Loucy (cell line): ENCODE data around the gene DDX24.

Experiments used
- H2AFZ ChIP-seq: fragments of 200-600 bp; sonication (generic); 2 replicates; pipeline ENCODE4 v1.6.0; 2016; ENCODE audit warnings: antibody characterized with exemption, mild to moderate bottlenecking, low read length, moderate library complexity
- H3F3A ChIP-seq: fragments of 200-600 bp; 2 replicates; pipeline ENCODE4 v1.6.0; 2016; ENCODE audit warnings: antibody characterized with exemption, low read depth, mild to moderate bottlenecking
- H3K27me3 ChIP-seq: fragments of 200-600 bp; sonication (generic); 2 replicates; pipeline ENCODE4 v1.6.1; 2014; ENCODE audit warnings: low read length, mild to moderate bottlenecking; ENCODE audit not compliant: insufficient read depth, poor library complexity, severe bottlenecking
- H3K36me3 ChIP-seq: fragments of 200-600 bp; sonication (generic); 2 replicates; pipeline ENCODE4 v1.6.1; 2016; ENCODE audit warnings: low read length; ENCODE audit not compliant: insufficient read depth
- H3K4me1 ChIP-seq: fragments of 200-600 bp; sonication (generic); 2 replicates; pipeline ENCODE4 v1.5.1; 2014; ENCODE audit warnings: low read length, mild to moderate bottlenecking; ENCODE audit not compliant: insufficient read depth, poor library complexity, severe bottlenecking
- H3K4me2 ChIP-seq: fragments of 200-600 bp; sonication (generic); 2 replicates; pipeline ENCODE4 v1.6.0; 2014; ENCODE audit warnings: antibody characterized with exemption, low read length, low read depth, mild to moderate bottlenecking; ENCODE audit not compliant: poor library complexity, severe bottlenecking
- H3K4me3 ChIP-seq: fragments of 200-600 bp; sonication (generic); 2 replicates; pipeline ENCODE4 v1.5.1; 2014; ENCODE audit warnings: low read length, mild to moderate bottlenecking, mixed read lengths; ENCODE audit not compliant: poor library complexity, severe bottlenecking
- H3K79me2 ChIP-seq: fragments of 200-600 bp; sonication (generic); 2 replicates; pipeline ENCODE4 v1.6.1; 2014; ENCODE audit warnings: low read length; ENCODE audit not compliant: insufficient read depth
- H3K9ac ChIP-seq: fragments of 200-600 bp; sonication (generic); 2 replicates; pipeline ENCODE4 v1.6.0; 2014; ENCODE audit warnings: mild to moderate bottlenecking, low read depth, low read length, moderate library complexity; ENCODE audit not compliant: poor library complexity, severe bottlenecking
- H3K9me2 ChIP-seq: fragments of 200-600 bp; sonication (generic); replicated peaks from 2 replicates; pipeline ENCODE4 v1.6.1; 2016; ENCODE audit warnings: low read depth, low read length, mixed read lengths
- H3K9me3 ChIP-seq: fragments of 200-600 bp; sonication (generic); 2 replicates; pipeline ENCODE4 v1.6.1; 2014; ENCODE audit warnings: mild to moderate bottlenecking, antibody characterized with exemption, low read length, low read depth; ENCODE audit not compliant: insufficient read depth
- H4K20me1 ChIP-seq: fragments of 200-600 bp; sonication (generic); 2 replicates; pipeline ENCODE4 v1.6.0; 2014; ENCODE audit warnings: antibody characterized with exemption, low read length, mild to moderate bottlenecking; ENCODE audit not compliant: insufficient read depth, poor library complexity, severe bottlenecking
- CTCF ChIP-seq: fragments of 200-600 bp; sonication (generic); conservative IDR thresholded peaks from 2 replicates; pipeline ENCODE4 v1.5.1; 2014; ENCODE audit warnings: mild to moderate bottlenecking, antibody characterized with exemption, low read length
- EZH2phosphoT487 ChIP-seq: fragments of 200-600 bp; IDR thresholded peaks from 2 replicates; pipeline ENCODE4 v1.6.1; 2018; ENCODE audit warnings: antibody characterized with exemption, mild to moderate bottlenecking, moderate library complexity, borderline replicate concordance

The DDX24 gene

GRCh38 chr14:94026889-94027469, 54.0 kb downstream of the DDX24 start:
- Histone ChIP-seq H3K36me3 (no peaks in the 10 kb centered on the region), H3K4me1 (no peaks in the 10 kb centered on the region), H3K9me2 (no peaks in the 10 kb centered on the region), H3K4me3 (no peak overlapping the region), H4K20me1 (no peaks in the 10 kb centered on the region), H3F3A (no peaks in the 10 kb centered on the region), H3K9me3 (no peaks in the 10 kb centered on the region), H2AFZ (no peak overlapping the region), H3K27me3 (no peaks in the 10 kb centered on the region), H3K79me2 (no peaks in the 10 kb centered on the region), H3K9ac (no peak overlapping the region), H3K4me2 (peak overlapping the region; percentile 32)
- TF ChIP-seq EZH2phosphoT487 (no peak), CTCF (no peak)

- peak within 1 kb of the TSS; percentile 70 for H2AFZ ChIP-seq
- no peaks in the 10 kb centered on the region for H3K4me1 ChIP-seq
- no peak for TF ChIP-seq EZH2phosphoT487
- no peak for TF ChIP-seq CTCF
- no peaks in the 10 kb centered on the region for H3K9me3 ChIP-seq
- no peaks in the 10 kb centered on the region for H3K79me2 ChIP-seq
- peak within 1 kb of the TSS; percentile 54 for H3K4me3 ChIP-seq
- H3K27me3 ChIP-seq = no peaks in the 10 kb centered on the region
- no peaks in the 10 kb centered on the region for H3K36me3 ChIP-seq
- peak within 1 kb of the TSS; percentile 32 for H3K4me2 ChIP-seq
- no peaks in the 10 kb centered on the region for H4K20me1 ChIP-seq
- no peak within 1 kb of the TSS for H3K9ac ChIP-seq
- H3K9me2 ChIP-seq = no peaks in the 10 kb centered on the region
- H3F3A ChIP-seq = no peaks in the 10 kb centered on the region
Measured at GRCh38 chr14:94026173-94026888, 54.7 kb downstream of the DDX24 start, which contains the start of gene OTUB2. OTUB2 (plus strand) TSS chr14:94026340; CDS start chr14:94026538, 198 bp downstream.

- no peaks in the 10 kb centered on the region for H3K27me3 ChIP-seq
- no peaks in the 10 kb centered on the region for H3K4me1 ChIP-seq
- no peak overlapping the region for H3K9ac ChIP-seq
- H3K79me2 ChIP-seq = no peaks in the 10 kb centered on the region
- no peaks in the 10 kb centered on the region for H3K9me2 ChIP-seq
- peak overlapping the region; percentile 27 for H3K4me2 ChIP-seq
- peak overlapping the region; percentile 54 for H3K4me3 ChIP-seq
- H3K36me3 ChIP-seq = no peaks in the 10 kb centered on the region
- H3F3A ChIP-seq = no peaks in the 10 kb centered on the region
- TF ChIP-seq EZH2phosphoT487 = no peak
- TF ChIP-seq CTCF = no peak
- H4K20me1 ChIP-seq = no peaks in the 10 kb centered on the region
- peak overlapping the region; percentile 70 for H2AFZ ChIP-seq
- no peaks in the 10 kb centered on the region for H3K9me3 ChIP-seq
Measured at GRCh38 chr14:94025720-94026119, 55.3 kb downstream of the DDX24 start.
